Measurements from ENCODE around the gene LIPA. TPM values are rescaled to one million over a fixed set of nuclear protein-coding genes. Genes with fewer than 3 reads are reported as not detected.
"Not testable (repeated sequence)": the region's sequence is repeated elsewhere in the genome, so short reads cannot be mapped to it uniquely, and the experiment has no call there.

The LIPA gene
- total RNA-seq, 4 donors from 2014 or later, result 12.5 to 22.8 (median 18.0) TPM

DNA sequence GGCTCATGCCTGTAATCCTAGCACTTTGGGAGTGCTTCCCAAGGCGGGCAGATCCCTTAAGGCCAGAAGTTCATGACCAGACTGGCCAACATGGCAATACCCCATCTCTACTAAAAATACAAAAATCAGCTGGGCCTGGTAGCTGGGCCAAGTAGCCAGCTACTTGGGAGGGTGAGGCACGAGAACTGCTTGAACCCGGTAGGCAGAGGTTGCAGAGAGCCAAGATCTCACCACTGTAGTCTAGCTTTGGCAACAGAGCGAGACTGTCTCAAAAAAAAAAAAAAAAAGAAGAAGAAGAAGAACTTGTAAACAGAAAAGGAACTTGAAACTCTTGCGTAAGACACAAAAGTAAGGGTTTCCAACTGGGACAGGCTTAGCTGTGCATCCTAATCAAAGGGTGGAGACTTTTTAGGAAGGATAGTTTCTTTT, 44.7 kb upstream of the LIPA start:
- no peak for TF ChIP-seq POLR2A (IDR thresholded peaks at IDR 0.05)
- TF ChIP-seq, protein P1, sequence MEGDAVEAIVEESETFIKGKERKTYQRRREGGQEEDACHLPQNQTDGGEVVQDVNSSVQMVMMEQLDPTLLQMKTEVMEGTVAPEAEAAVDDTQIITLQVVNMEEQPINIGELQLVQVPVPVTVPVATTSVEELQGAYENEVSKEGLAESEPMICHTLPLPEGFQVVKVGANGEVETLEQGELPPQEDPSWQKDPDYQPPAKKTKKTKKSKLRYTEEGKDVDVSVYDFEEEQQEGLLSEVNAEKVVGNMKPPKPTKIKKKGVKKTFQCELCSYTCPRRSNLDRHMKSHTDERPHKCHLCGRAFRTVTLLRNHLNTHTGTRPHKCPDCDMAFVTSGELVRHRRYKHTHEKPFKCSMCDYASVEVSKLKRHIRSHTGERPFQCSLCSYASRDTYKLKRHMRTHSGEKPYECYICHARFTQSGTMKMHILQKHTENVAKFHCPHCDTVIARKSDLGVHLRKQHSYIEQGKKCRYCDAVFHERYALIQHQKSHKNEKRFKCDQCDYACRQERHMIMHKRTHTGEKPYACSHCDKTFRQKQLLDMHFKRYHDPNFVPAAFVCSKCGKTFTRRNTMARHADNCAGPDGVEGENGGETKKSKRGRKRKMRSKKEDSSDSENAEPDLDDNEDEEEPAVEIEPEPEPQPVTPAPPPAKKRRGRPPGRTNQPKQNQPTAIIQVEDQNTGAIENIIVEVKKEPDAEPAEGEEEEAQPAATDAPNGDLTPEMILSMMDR (IDR thresholded peaks at IDR 0.05), result no peak
- DNase-seq (ENCODE audit: low spot score in 2 of 2), result peak in 1 of 2 donors; percentile 48
- intact Hi-C loops (cut with DNase I; ENCODE audit: low total_unique reads), result no loop called here
- no peak overlapping the region for H3K4me3 ChIP-seq (ENCODE audit: low read depth, poor library complexity, severe bottlenecking)
- 21 to 27% methylated on average over 5 of the region's 5 CpGs for WGBS, 2 donors

GRCh38 chr10:89295597-89295996, 44.0 kb upstream of the LIPA start:
- WGBS, 2 donors, result 21 to 32% methylated on average over 1 of the region's 1 CpG
- TF ChIP-seq, protein P1 (IDR thresholded peaks at IDR 0.05), result no peak
- no peak for TF ChIP-seq POLR2A (IDR thresholded peaks at IDR 0.05)
- DNase-seq (ENCODE audit: low spot score in 2 of 2), result no peak
- intact Hi-C loops (cut with DNase I; ENCODE audit: low total_unique reads), result no loop called here
- no peak overlapping the region for H3K4me3 ChIP-seq (ENCODE audit: low read depth, poor library complexity, severe bottlenecking)

DNA sequence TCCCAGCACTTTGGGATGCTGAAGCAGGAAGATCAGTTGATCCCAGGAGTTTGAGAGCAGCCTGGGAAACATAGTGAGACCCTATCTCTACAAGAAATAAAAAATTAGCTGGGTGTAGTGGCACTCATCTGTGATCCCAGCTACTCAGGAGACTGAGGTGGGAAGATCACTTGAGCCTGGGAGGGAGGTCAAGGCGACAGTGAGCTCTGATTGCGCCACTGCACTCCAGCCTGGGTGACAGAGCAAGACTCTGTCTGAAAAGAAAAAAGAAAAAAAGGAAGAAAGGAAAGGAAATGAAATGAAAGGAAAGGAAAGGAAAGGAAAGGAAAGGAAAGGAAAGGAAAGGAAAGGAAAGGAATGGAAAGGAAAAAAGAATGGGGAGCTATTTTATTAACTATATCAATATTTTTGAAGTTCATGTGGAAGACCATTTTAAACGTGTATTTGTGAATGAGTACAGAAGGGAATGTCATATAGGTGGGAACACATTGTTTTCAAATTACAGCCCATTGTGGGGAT, 43.2 kb upstream of the LIPA start:
- intact Hi-C loops (cut with DNase I; ENCODE audit: low total_unique reads), result no loop called here
- WGBS, 2 donors, result 82 to 89% methylated on average over 3 of the region's 3 CpGs
- no peak overlapping the region for H3K4me3 ChIP-seq (ENCODE audit: low read depth, poor library complexity, severe bottlenecking)
- TF ChIP-seq, protein P1 (IDR thresholded peaks at IDR 0.05), result no peak
- TF ChIP-seq POLR2A (IDR thresholded peaks at IDR 0.05), result no peak
- no peak for DNase-seq (ENCODE audit: low spot score in 2 of 2)

DNA sequence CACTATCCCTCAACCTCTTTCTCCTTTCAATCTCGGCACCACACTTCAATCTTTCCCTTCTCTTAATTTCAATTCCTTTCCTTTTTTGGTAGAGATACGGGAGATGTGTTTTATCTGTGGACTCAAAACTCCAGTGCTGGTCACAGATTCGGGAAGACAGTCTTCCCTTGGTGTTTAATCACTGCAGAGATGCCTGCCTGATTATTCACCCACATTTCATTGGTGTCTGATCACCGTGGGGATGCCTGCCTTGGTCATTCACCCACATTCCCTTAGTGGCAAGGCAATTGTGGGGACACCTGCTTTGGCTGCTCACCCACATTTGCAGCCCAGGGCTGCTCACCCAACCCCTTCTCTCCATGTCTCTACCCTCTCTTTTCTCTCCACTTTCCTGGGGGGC, 33.7 kb upstream of the LIPA start:
- H3K4me3 ChIP-seq (ENCODE audit: low read depth, poor library complexity, severe bottlenecking); DNase-seq (ENCODE audit: low spot score in 2 of 2); intact Hi-C loops (cut with DNase I; ENCODE audit: low total_unique reads): not testable (repeated sequence)
- WGBS, 2 donors, result 77 to 86% methylated on average over 4 of the region's 4 CpGs

DNA sequence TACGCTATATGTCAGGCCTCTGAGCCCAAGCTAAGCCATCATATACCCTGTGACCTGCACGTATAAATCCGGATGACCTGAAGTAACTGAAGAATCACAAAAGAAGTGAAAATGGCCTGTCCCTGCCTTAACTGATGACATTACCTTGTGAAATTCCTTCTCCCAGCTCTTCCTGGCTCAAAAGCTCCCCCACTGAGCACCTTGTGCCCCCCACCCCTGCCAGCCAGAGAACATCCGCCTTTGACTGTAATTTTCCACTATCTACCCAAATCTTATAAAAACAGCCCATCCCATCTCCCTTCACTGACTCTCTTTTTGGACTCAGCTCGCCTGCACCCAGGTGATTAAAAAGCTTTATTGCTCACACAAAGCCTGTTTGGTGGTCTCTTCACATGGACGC, 33.1 kb upstream of the LIPA start:
- intact Hi-C loops (cut with DNase I; ENCODE audit: low total_unique reads); DNase-seq (ENCODE audit: low spot score in 2 of 2); H3K4me3 ChIP-seq (ENCODE audit: low read depth, poor library complexity, severe bottlenecking): not testable (repeated sequence)
- WGBS, 2 donors, result 91 to 92% methylated on average over 6 of the region's 6 CpGs

GRCh38 chr10:89283936-89284475, 32.4 kb upstream of the LIPA start:
- no peak overlapping the region for H3K4me3 ChIP-seq (ENCODE audit: low read depth, poor library complexity, severe bottlenecking)
- TF ChIP-seq, protein P1 (IDR thresholded peaks at IDR 0.05), result no peak
- no peak for TF ChIP-seq POLR2A (IDR thresholded peaks at IDR 0.05)
- peak in 1 of 2 donors; percentile 74 for DNase-seq (ENCODE audit: low spot score in 2 of 2)
- intact Hi-C loops (cut with DNase I; ENCODE audit: low total_unique reads), result no loop called here
- 26 to 27% methylated on average over 4 of the region's 4 CpGs for WGBS, 2 donors
